H1 (cell line): ENCODE measurements around the gene CAMTA1. TPM values are rescaled to one million over a fixed set of nuclear protein-coding genes. Genes with fewer than 3 reads are reported as not detected.

Experiments
- CTCF ChIA-PET: fragments of 300-600 bp; sonication (Branson Sonifier 250); formaldehyde crosslinking; loops from one replicate; lab custom pipeline; 2021; ENCODE audit not compliant: partially characterized antibody; lab: Charles Lee
- POLR2A ChIA-PET: fragments of 300-600 bp; sonication (Branson Sonifier 250); formaldehyde crosslinking; loops from one replicate; lab custom pipeline; 2021; ENCODE audit warnings: inconsistent platforms; ENCODE audit not compliant: partially characterized antibody; lab: Charles Lee
- DNase-seq, 2 experiments: peaks; one replicate each; pipeline versions ENCODE4 v3.0.0 to v3.0.0-alpha.2; 2010 to 2022; ENCODE audit warnings: low spot score in 2 of 2, low read depth in 1 of 2, mixed read lengths in 1 of 2
- FAIRE-seq: peaks from 2 replicates; lab custom pipeline; 2011; peaks lifted over from hg19 to GRCh38; lab: Jason Lieb, UNC
- H2AFZ ChIP-seq: 2 replicates; pipeline ENCODE4 v1.8.1; 2012; ENCODE audit warnings: low read length, inconsistent platforms
- H2AK5ac ChIP-seq: 2 replicates; pipeline ENCODE4 v1.6.1; 2013; ENCODE audit warnings: low read depth, low read length
- H2BK120ac ChIP-seq: replicated peaks from 2 replicates; pipeline ENCODE3; 2013; ENCODE audit warnings: low read depth, low read length, inconsistent platforms
- H2BK12ac ChIP-seq: 2 replicates; pipeline ENCODE4 v1.6.1; 2013; ENCODE audit warnings: low read depth, low read length
- H2BK15ac ChIP-seq: 2 replicates; pipeline ENCODE4 v1.6.1; 2013; ENCODE audit warnings: low read length
- H2BK20ac ChIP-seq: 2 replicates; pipeline ENCODE4 v1.6.1; 2013; ENCODE audit warnings: low read length
- H2BK5ac ChIP-seq: 2 replicates; pipeline ENCODE4 v1.6.1; 2013; ENCODE audit warnings: low read depth, low read length
- H3K14ac ChIP-seq: 2 replicates; pipeline ENCODE4 v1.6.1; 2013; ENCODE audit warnings: inconsistent platforms; ENCODE audit not compliant: insufficient read length
- H3K18ac ChIP-seq: 2 replicates; pipeline ENCODE4 v1.6.1; 2013; ENCODE audit warnings: low read length; ENCODE audit errors: extremely low read depth
- H3K23ac ChIP-seq: 2 replicates; pipeline ENCODE4 v1.6.1; 2013; ENCODE audit warnings: inconsistent platforms; ENCODE audit not compliant: insufficient read length
- H3K23me2 ChIP-seq: 2 replicates; pipeline ENCODE4 v1.6.1; 2013; ENCODE audit warnings: low read depth, low read length
- H3K27ac ChIP-seq: 2 replicates; pipeline ENCODE4 v1.6.1; 2011; ENCODE audit warnings: low read depth, low read length, inconsistent platforms
- H3K27me3 ChIP-seq, 4 experiments: replicated peaks in 1 of 4; 1 replicate in 1 of 4; 2 replicates in 3 of 4; pipeline versions ENCODE4 v1.6.1 to v1.8.1; 2011 to 2013; ENCODE audit warnings: low read length in 3 of 4, mild to moderate bottlenecking in 3 of 4, inconsistent platforms in 2 of 4, mixed read lengths in 2 of 4, moderate library complexity in 1 of 4; ENCODE audit not compliant: control insufficient read depth in 3 of 4, insufficient read depth in 3 of 4; ENCODE audit errors: extremely low read depth in 1 of 4
- H3K36me3 ChIP-seq, 4 experiments: 2 replicates each; pipeline versions ENCODE4 v1.6.1 to v1.8.1; 2011 to 2013; ENCODE audit warnings: mild to moderate bottlenecking in 4 of 4, low read length in 3 of 4, moderate library complexity in 2 of 4, control low read depth in 1 of 4, inconsistent platforms in 1 of 4; ENCODE audit not compliant: insufficient read depth in 4 of 4, control insufficient read depth in 2 of 4
- H3K4ac ChIP-seq: replicated peaks from 2 replicates; pipeline ENCODE3; 2013; ENCODE audit warnings: low read length, low read depth, mixed read lengths, inconsistent platforms; ENCODE audit not compliant: insufficient read length
- H3K4me1 ChIP-seq, 4 experiments: replicated peaks in 1 of 4; 1 replicate in 1 of 4; 2 replicates in 3 of 4; pipeline versions ENCODE4 v1.6.1 to v1.8.1; 2011 to 2013; ENCODE audit warnings: low read length in 3 of 4, inconsistent platforms in 2 of 4, mixed read lengths in 1 of 4; ENCODE audit not compliant: insufficient read depth in 4 of 4, control insufficient read depth in 3 of 4
- H3K4me2 ChIP-seq, 2 experiments: 2 replicates each; pipeline versions ENCODE4 v1.6.1 to v1.8.1; 2011 to 2013; ENCODE audit warnings: low read depth in 2 of 2, low read length in 2 of 2, control low read depth in 1 of 2, inconsistent platforms in 1 of 2, mild to moderate bottlenecking in 1 of 2; ENCODE audit not compliant: insufficient read depth in 1 of 2
- H3K4me3 ChIP-seq, 4 experiments: fragments of 200-600, 300-600 bp in 1 of 4; sonication (generic), shearing (Covaris generic), sonication (Bioruptor Twin) in 1 of 4; 2 replicates each; pipeline versions ENCODE4 v1.5.1 to v1.8.1; 2011 to 2016; ENCODE audit warnings: low read length in 4 of 4, low read depth in 3 of 4, control low read depth in 2 of 4, inconsistent platforms in 2 of 4, mild to moderate bottlenecking in 2 of 4, mixed read lengths in 1 of 4, moderate library complexity in 1 of 4; ENCODE audit not compliant: insufficient read depth in 2 of 4; ENCODE audit errors: extremely low read depth in 1 of 4
- H3K56ac ChIP-seq: replicated peaks from 2 replicates; pipeline ENCODE3; 2013; ENCODE audit warnings: low read depth, mild to moderate bottlenecking, mixed read lengths, low read length, inconsistent platforms; ENCODE audit not compliant: insufficient read length
- H3K79me1 ChIP-seq: 2 replicates; pipeline ENCODE4 v1.6.1; 2013; ENCODE audit warnings: low read depth, low read length, control low read depth
- H3K79me2 ChIP-seq, 2 experiments: 2 replicates each; pipeline versions ENCODE4 v1.6.1 to v1.8.1; 2012 to 2013; ENCODE audit warnings: low read length in 2 of 2, mild to moderate bottlenecking in 2 of 2, inconsistent platforms in 1 of 2; ENCODE audit not compliant: insufficient read depth in 2 of 2, control insufficient read depth in 1 of 2
- H3K9ac ChIP-seq, 4 experiments: replicated peaks in 1 of 4; 1 replicate in 1 of 4; 2 replicates in 3 of 4; pipeline versions ENCODE4 v1.6.1 to v1.8.1; 2011 to 2013; ENCODE audit warnings: low read depth in 3 of 4, low read length in 3 of 4, control low read depth in 2 of 4, mild to moderate bottlenecking in 2 of 4, moderate library complexity in 2 of 4, inconsistent platforms in 1 of 4; ENCODE audit errors: extremely low read depth in 1 of 4
- H3K9me3 ChIP-seq, 2 experiments: 2 replicates each; pipeline versions ENCODE4 v1.6.1 to v1.8.1; 2012 to 2013; ENCODE audit warnings: mild to moderate bottlenecking in 2 of 2, moderate library complexity in 2 of 2, control low read depth in 1 of 2, inconsistent platforms in 1 of 2, low read depth in 1 of 2, low read length in 1 of 2, mixed read lengths in 1 of 2; ENCODE audit not compliant: insufficient read depth in 2 of 2
- H4K20me1 ChIP-seq, 2 experiments: replicated peaks in 1 of 2; 2 replicates each; pipeline versions ENCODE3 to v1.8.1; 2011 to 2013; ENCODE audit warnings: inconsistent platforms in 2 of 2, low read length in 2 of 2, mild to moderate bottlenecking in 1 of 2; ENCODE audit not compliant: insufficient read depth in 2 of 2, control insufficient read depth in 1 of 2
- H4K5ac ChIP-seq: 2 replicates; pipeline ENCODE4 v1.6.1; 2013; ENCODE audit warnings: low read length, low read depth, mixed read lengths, inconsistent platforms; ENCODE audit not compliant: insufficient read length
- H4K8ac ChIP-seq: 2 replicates; pipeline ENCODE4 v1.8.0; 2013; ENCODE audit warnings: mild to moderate bottlenecking, moderate library complexity, low read length, inconsistent platforms; ENCODE audit not compliant: insufficient read depth; ENCODE audit errors: extremely low read depth
- H4K91ac ChIP-seq: replicated peaks from 2 replicates; pipeline ENCODE3; 2013; ENCODE audit warnings: low read length, mixed read lengths, inconsistent platforms; ENCODE audit not compliant: insufficient read length
- BRCA1 ChIP-seq: IDR thresholded peaks from 2 replicates; pipeline ENCODE4 v1.6.1; 2012; ENCODE audit warnings: low read depth, low read length, improper control_type of control experiment
- CHD2 ChIP-seq: IDR thresholded peaks from 2 replicates; pipeline ENCODE4 v1.6.1; 2012; ENCODE audit warnings: low read length, improper control_type of control experiment
- EZH2 ChIP-seq: fragments of 200-600 bp; sonication (generic); IDR thresholded peaks from 2 replicates; pipeline ENCODE4 v1.7.1; 2012; ENCODE audit warnings: low read depth, mild to moderate bottlenecking, moderate library complexity, low read length, inconsistent platforms; ENCODE audit not compliant: severe bottlenecking
- GABPA ChIP-seq: IDR thresholded peaks from 2 replicates; pipeline ENCODE4 v1.6.1; 2011; ENCODE audit warnings: mild to moderate bottlenecking, low read length, moderate library complexity, borderline replicate concordance; ENCODE audit not compliant: insufficient read depth
- HDAC2 ChIP-seq, 2 experiments: fragments of 300-600 bp in 1 of 2; sonication (generic) in 1 of 2; IDR thresholded peaks; 2 replicates each; pipeline ENCODE4 v1.6.1; 2011 to 2012; ENCODE audit warnings: low read depth in 2 of 2, low read length in 2 of 2, mild to moderate bottlenecking in 2 of 2, moderate library complexity in 2 of 2, borderline replicate concordance in 1 of 2, inconsistent platforms in 1 of 2
- NANOG ChIP-seq: IDR thresholded peaks from 2 replicates; pipeline ENCODE4 v1.6.1; 2011; ENCODE audit warnings: low read length, low read depth, mild to moderate bottlenecking, inconsistent platforms; ENCODE audit not compliant: insufficient read depth, poor library complexity, severe bottlenecking
- POLR2AphosphoS5 ChIP-seq: IDR thresholded peaks from 2 replicates; pipeline ENCODE4 v1.6.1; 2011; ENCODE audit warnings: low read depth, low read length
- RAD21 ChIP-seq, 2 experiments: IDR thresholded peaks in 1 of 2; conservative IDR thresholded peaks in 1 of 2; 2 replicates each; pipeline ENCODE4 v1.6.1; 2011; ENCODE audit warnings: low read depth in 2 of 2, low read length in 2 of 2, improper control_type of control experiment in 1 of 2, inconsistent platforms in 1 of 2, mild to moderate bottlenecking in 1 of 2, moderate library complexity in 1 of 2
- TCF12 ChIP-seq: IDR thresholded peaks from 2 replicates; pipeline ENCODE4 v1.6.1; 2011; ENCODE audit warnings: low read depth, mild to moderate bottlenecking, low read length
- YY1 ChIP-seq: IDR thresholded peaks from 2 replicates; pipeline ENCODE4 v1.6.1; 2011; ENCODE audit warnings: low read depth, mild to moderate bottlenecking, low read length
- WGBS, 2 experiments: shearing (Covaris generic) in 1 of 2; methylation state at CpG; one replicate each; pipeline versions ENCODE4 v1.1.6 to v1.1.7; 2013 to 2015; ENCODE audit warnings: low lambda C conversion rate in 2 of 2, mixed read lengths in 2 of 2, inconsistent platforms in 1 of 2, low coverage in 1 of 2, missing lambda C conversion rate in 1 of 2; ENCODE audit not compliant: insufficient replicate concordance in 2 of 2, insufficient coverage in 1 of 2, insufficient read length in 1 of 2; ENCODE audit errors: extremely low coverage in 1 of 2, missing lambda C conversion rate in 1 of 2; 5-methylcytosine and 5-hydroxymethylcytosine counted together
- polyA plus RNA-seq, 7 experiments: library from polyadenylated mRNA; depleted of rRNA in 3 of 7; stranded (reverse) in 5 of 7; unstranded in 2 of 7; fragments of >200 nt in 5 of 7; fragments of 200-250 nt in 2 of 7; gene quantifications; 1 replicate in 5 of 7; 2 replicates in 1 of 7; 4 replicates in 1 of 7; pipeline versions ENCODE4 v1.2.1 to v1.2.3, GENCODE V29; 2011 to 2013; ENCODE audit warnings: missing spikeins in 2 of 7, mixed read lengths in 2 of 7
- total RNA-seq: library from RNA; stranded (reverse); fragmentation: NEBNext Ultra II Directional; extraction: Animal tissue kit (Norgen Biotek cat#: 25700); gene quantifications from 2 replicates; pipeline ENCODE4 v1.2.1, GENCODE V29; 2021
- TF ChIP-seq, protein P1 (sequence below): IDR thresholded peaks from 2 replicates; pipeline ENCODE4 v1.6.1; 2011; ENCODE audit warnings: low read depth, mild to moderate bottlenecking, low read length; ENCODE audit not compliant: insufficient read depth

CAMTA1 gene
- total and polyA plus RNA-seq, 2 of the 8 experiments (the other 6 are each of a cell fraction or from before 2014, with no cell fraction given), result 65.0 to 119 TPM

GRCh38 chr1:7553042-7553690 is 767.9 kb downstream of the CAMTA1 start:
- 90% methylated on average over 3 of the region's 3 CpGs; no CpG with 5 or more reads in 1 of the 2 experiments for WGBS, 2 experiments
- DNase-seq, result no peak
- no peaks in the 10 kb centered on the region for H3K79me1 ChIP-seq
- H3K14ac ChIP-seq, result no peak overlapping the region
- no peak overlapping the region for H3K18ac ChIP-seq
- H2BK20ac ChIP-seq, result no peak overlapping the region
- H2BK5ac ChIP-seq, result no peak overlapping the region
- CTCF ChIA-PET, result interaction anchor here (0.7 to 4.5 kb wide), 8 partner anchors 8 to 168 kb away, joined by 3 to 11 read pairs (median 4); no protein-coding TSS in a partner anchor
- H2AK5ac ChIP-seq, result no peak overlapping the region
- no peak overlapping the region for H2BK120ac ChIP-seq
- H2BK12ac ChIP-seq, result 0 out of 2 replicates have a peak overlapping the region, but pooled peaks have one; percentile 68
- no peak overlapping the region for H3K23ac ChIP-seq
- no peaks in the 10 kb centered on the region for H3K23me2 ChIP-seq
- no peaks in the 10 kb centered on the region for H3K36me3 ChIP-seq
- H4K8ac ChIP-seq, result no peak overlapping the region
- H3K9me3 ChIP-seq, result peaks cover 0 to 3% of the 10 kb centered on the region in 2 experiments; a peak in 1 of 4 replicates
- no peak overlapping the region for H2BK15ac ChIP-seq
- peaks cover 0 to 14% (median 6%) of the 10 kb centered on the region in 4 experiments; a peak in 6 of 7 replicates for H3K4me1 ChIP-seq
- H3K4me3 ChIP-seq, result no peak overlapping the region
- no peak overlapping the region for H3K4ac ChIP-seq
- H3K79me2 ChIP-seq, result no peaks in the 10 kb centered on the region
- POLR2A ChIA-PET, result interaction anchor here (0.9 to 1.4 kb wide), 3 partner anchors 22 to 56 kb away, joined by 3 to 4 read pairs (median 3); no protein-coding TSS in a partner anchor
- no peak overlapping the region for H3K27ac ChIP-seq
- H3K9ac ChIP-seq, result no peak overlapping the region
- FAIRE-seq, result no peak
- H3K27me3 ChIP-seq, result no peaks in the 10 kb centered on the region
- H3K4me2 ChIP-seq, result no peak overlapping the region
- no peak overlapping the region for H4K5ac ChIP-seq
- H3K56ac ChIP-seq, result no peak overlapping the region
- no peak overlapping the region for H4K91ac ChIP-seq
- H4K20me1 ChIP-seq, result no peaks in the 10 kb centered on the region
- H2AFZ ChIP-seq, result no peak overlapping the region
- TF ChIP-seq NANOG (no peak), GABPA (no peak), YY1 (no peak), RAD21 (IDR thresholded peaks at IDR 0.05 in 1 of 2, conservative IDR thresholded peaks at IDR 0.05 in 1 of 2; ENCODE audit: low read depth in 2 of 2, low read length in 2 of 2) (no peak; a peak in 1 of 4 replicates), BRCA1 (no peak; the same call in 1 of the 2 replicates), TCF12 (no peak), EZH2 (no peak), HDAC2 (IDR thresholded peaks at IDR 0.05; ENCODE audit: borderline replicate concordance in 1 of 2, low read depth in 2 of 2, low read length in 2 of 2) (no peak), CHD2 (no peak), POLR2AphosphoS5 (no peak)
- TF ChIP-seq, protein P1, sequence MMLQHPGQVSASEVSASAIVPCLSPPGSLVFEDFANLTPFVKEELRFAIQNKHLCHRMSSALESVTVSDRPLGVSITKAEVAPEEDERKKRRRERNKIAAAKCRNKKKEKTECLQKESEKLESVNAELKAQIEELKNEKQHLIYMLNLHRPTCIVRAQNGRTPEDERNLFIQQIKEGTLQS, result no peak
